ENCODE results near the gene NMB. TPM values are rescaled to one million over a fixed set of nuclear protein-coding genes. Genes with fewer than 3 reads are reported as not detected.
"Not testable (repeated sequence)": the region's sequence is repeated elsewhere in the genome, so short reads cannot be mapped to it uniquely, and the experiment has no call there.

The NMB gene
- total and polyA plus RNA-seq, 2 experiments from 2014 or later, result 7.7 to 8.2 TPM

DNA sequence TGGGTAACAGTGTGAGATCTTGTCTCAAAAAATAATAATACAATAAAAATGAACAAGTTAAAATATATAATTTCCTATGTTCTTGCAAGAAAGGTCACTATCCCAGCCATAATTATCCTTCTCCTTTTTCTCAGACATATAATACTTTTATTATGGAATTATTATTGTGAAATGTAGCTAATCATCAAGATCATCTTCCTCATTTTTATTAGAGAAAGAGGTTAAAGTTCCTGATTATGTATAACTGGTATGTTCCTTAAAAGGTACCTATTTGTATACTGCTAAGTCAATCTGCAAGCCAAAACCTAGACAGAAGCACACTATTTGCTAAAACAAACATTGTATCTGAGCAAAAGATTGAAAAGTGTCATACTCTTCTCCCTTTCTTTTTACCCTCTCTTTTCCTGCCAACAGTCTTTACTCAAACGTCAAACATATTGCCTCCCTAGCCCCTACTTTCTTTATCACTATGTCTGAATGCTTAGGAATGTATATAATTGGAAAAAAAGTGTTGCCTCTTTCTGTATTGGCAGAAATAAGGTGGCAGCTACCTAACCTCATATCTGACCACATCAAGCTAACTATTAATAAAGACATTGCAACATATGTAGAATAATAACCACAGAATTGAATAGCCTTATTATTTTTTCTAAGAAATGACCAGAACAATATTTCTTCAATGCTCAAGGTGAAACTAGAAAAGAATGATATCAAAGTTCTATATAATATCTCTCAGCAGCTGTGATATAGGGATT, 39.4 kb upstream of the NMB start:
- H2AFZ ChIP-seq, result no peak overlapping the region
- H4K20me1 ChIP-seq (ENCODE audit: insufficient read depth), result no peaks in the 10 kb centered on the region
- H3K36me3 ChIP-seq (ENCODE audit: low read depth), result no peaks in the 10 kb centered on the region
- in situ Hi-C loops (cut with MboI), result no loop called here
- no peaks in the 10 kb centered on the region for H3K9me3 ChIP-seq (ENCODE audit: low read depth)
- no peak for TF ChIP-seq EZH2 (IDR thresholded peaks at IDR 0.05; ENCODE audit: insufficient read depth, poor library complexity, severe bottlenecking)
- TF ChIP-seq EZH2phosphoT487 (IDR thresholded peaks at IDR 0.05; ENCODE audit: insufficient read depth, low read depth), result no peak
- peaks cover 100% of the 10 kb centered on the region for H3K79me2 ChIP-seq (ENCODE audit: insufficient read depth)
- WGBS, 2 experiments (ENCODE audit: low coverage in 1 of 2, low lambda C conversion rate in 2 of 2, missing lambda C conversion rate in 2 of 2), result 5 to 9% methylated on average over 1 of the region's 1 CpG
- H3K9ac ChIP-seq, result no peak overlapping the region
- no peak for DNase-seq
- no peak overlapping the region for H3K4me2 ChIP-seq (ENCODE audit: unreplicated experiment)
- no peaks in the 10 kb centered on the region for H3K27me3 ChIP-seq (replicated peaks; ENCODE audit: insufficient read depth)
- H3F3A ChIP-seq (ENCODE audit: insufficient read depth), result 0 out of 2 replicates have a peak, but pooled peaks cover 6% of the 10 kb centered on the region
- no peak overlapping the region for H3K4me3 ChIP-seq
- no peaks in the 10 kb centered on the region for H3K9me2 ChIP-seq (ENCODE audit: insufficient read depth)
- no peak overlapping the region for H3K27ac ChIP-seq
- H3K4me1 ChIP-seq (ENCODE audit: insufficient read depth), result no peaks in the 10 kb centered on the region; the same call in 1 of the 2 replicates

DNA sequence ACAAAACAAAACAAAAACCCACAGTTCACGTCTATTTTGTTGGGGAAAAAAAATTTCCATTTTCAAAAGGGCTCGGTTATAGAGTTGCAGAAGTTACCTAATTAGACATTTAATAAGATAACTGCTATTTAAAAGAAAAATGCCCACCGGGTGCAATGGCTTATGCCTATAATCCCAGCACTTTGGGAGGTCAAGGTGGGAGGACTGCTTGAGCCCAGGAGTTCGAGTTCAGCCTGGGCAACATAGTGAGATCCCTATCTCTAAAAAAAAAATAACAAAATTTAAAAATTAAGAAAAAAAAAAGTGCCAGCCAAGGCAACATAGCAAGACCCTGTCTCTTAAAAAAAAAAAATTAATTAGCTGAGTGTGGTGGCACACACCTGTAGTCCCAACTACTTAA, 38.8 kb upstream of the NMB start:
- Histone ChIP-seq H3K79me2 (ENCODE audit: insufficient read depth) (peaks cover 100% of the 10 kb centered on the region), H4K20me1 (ENCODE audit: insufficient read depth) (no peaks in the 10 kb centered on the region), H3K4me2 (ENCODE audit: unreplicated experiment) (no peak overlapping the region), H3K36me3 (ENCODE audit: low read depth) (peaks cover under 1% of the 10 kb centered on the region; the same call in 1 of the 2 replicates), H3K27ac (no peak overlapping the region), H3K9ac (no peak overlapping the region), H3K4me3 (no peak overlapping the region), H3K4me1 (ENCODE audit: insufficient read depth) (no peaks in the 10 kb centered on the region; the same call in 1 of the 2 replicates), H3F3A (ENCODE audit: insufficient read depth) (0 out of 2 replicates have a peak, but pooled peaks cover 6% of the 10 kb centered on the region), H3K27me3 (replicated peaks; ENCODE audit: insufficient read depth) (no peaks in the 10 kb centered on the region), H3K9me3 (ENCODE audit: low read depth) (no peaks in the 10 kb centered on the region), H3K9me2 (ENCODE audit: insufficient read depth) (no peaks in the 10 kb centered on the region), H2AFZ (no peak overlapping the region)
- DNase-seq, result no peak
- 78 to 80% methylated on average over 4 of the region's 4 CpGs for WGBS, 2 experiments (ENCODE audit: low coverage in 1 of 2, low lambda C conversion rate in 2 of 2, missing lambda C conversion rate in 2 of 2)
- in situ Hi-C loops (cut with MboI), result no loop called here
- no peak for TF ChIP-seq EZH2 (IDR thresholded peaks at IDR 0.05; ENCODE audit: insufficient read depth, poor library complexity, severe bottlenecking)
- no peak for TF ChIP-seq EZH2phosphoT487 (IDR thresholded peaks at IDR 0.05; ENCODE audit: insufficient read depth, low read depth)

DNA sequence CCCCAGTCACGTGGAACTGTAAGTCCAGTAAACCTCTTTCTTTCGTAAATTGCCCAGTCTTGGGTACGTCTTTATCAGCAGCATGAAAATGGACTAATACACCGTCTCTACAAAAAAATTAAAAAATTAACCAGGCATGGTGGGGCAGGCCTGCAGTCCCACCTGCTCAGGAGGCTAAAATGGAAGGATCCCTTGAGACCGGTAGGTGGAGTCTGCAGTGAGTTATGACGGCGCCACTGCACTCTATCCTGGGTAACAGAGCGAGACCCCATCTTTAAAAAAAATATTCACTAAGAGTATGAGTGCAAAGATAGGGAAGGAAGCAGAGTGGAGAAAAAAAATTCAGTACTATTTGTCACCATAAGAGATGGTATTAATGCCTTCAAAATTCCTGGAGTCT, 32.3 kb upstream of the NMB start:
- H3K4me3 ChIP-seq, result no peak overlapping the region
- H3F3A ChIP-seq (ENCODE audit: insufficient read depth), result peaks cover 28% of the 10 kb centered on the region
- no peaks in the 10 kb centered on the region for H3K9me2 ChIP-seq (ENCODE audit: insufficient read depth)
- H3K79me2 ChIP-seq (ENCODE audit: insufficient read depth), result peaks cover 86% of the 10 kb centered on the region
- no peak overlapping the region for H2AFZ ChIP-seq
- WGBS, 2 experiments (ENCODE audit: low coverage in 1 of 2, low lambda C conversion rate in 2 of 2, missing lambda C conversion rate in 2 of 2), result 95 to 97% methylated on average over 8 of the region's 8 CpGs
- no peak overlapping the region for H3K27ac ChIP-seq
- H3K36me3 ChIP-seq (ENCODE audit: low read depth), result peaks cover 21% of the 10 kb centered on the region
- peaks cover 9% of the 10 kb centered on the region for H3K4me1 ChIP-seq (ENCODE audit: insufficient read depth)
- H3K4me2 ChIP-seq (ENCODE audit: unreplicated experiment), result no peak overlapping the region
- no peak for TF ChIP-seq EZH2 (IDR thresholded peaks at IDR 0.05; ENCODE audit: insufficient read depth, poor library complexity, severe bottlenecking)
- TF ChIP-seq EZH2phosphoT487 (IDR thresholded peaks at IDR 0.05; ENCODE audit: insufficient read depth, low read depth), result no peak
- no peaks in the 10 kb centered on the region for H3K27me3 ChIP-seq (replicated peaks; ENCODE audit: insufficient read depth)
- no peaks in the 10 kb centered on the region for H3K9me3 ChIP-seq (ENCODE audit: low read depth)
- no peaks in the 10 kb centered on the region for H4K20me1 ChIP-seq (ENCODE audit: insufficient read depth)
- H3K9ac ChIP-seq, result no peak overlapping the region
- no peak for DNase-seq
- in situ Hi-C loops (cut with MboI), result no loop called here

DNA sequence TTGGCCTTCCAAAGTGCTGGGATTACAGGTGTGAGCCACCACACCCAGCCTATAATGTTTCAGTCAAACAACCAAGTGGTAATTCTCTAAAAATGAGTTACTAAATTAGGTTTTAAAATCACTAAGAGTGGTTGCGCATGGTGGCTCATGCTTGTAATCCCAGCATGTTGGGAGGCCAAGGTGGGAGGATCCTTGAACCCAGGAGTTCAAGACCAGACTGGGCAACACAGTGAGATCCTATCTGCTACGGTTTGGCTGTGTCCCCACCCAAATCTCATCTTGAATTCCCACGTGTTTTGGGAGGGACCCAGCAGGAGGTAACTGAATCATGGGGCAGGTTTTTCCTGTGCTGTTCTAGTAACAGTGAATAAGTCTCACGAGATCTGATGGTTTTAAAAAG, 31.9 kb upstream of the NMB start:
- Histone ChIP-seq H3K4me2 (ENCODE audit: unreplicated experiment) (no peak overlapping the region), H3K9me2 (ENCODE audit: insufficient read depth) (no peaks in the 10 kb centered on the region), H3K9me3 (ENCODE audit: low read depth) (no peaks in the 10 kb centered on the region), H4K20me1 (ENCODE audit: insufficient read depth) (no peaks in the 10 kb centered on the region), H3K36me3 (ENCODE audit: low read depth) (peaks cover 21% of the 10 kb centered on the region), H3F3A (ENCODE audit: insufficient read depth) (peaks cover 32% of the 10 kb centered on the region), H3K79me2 (ENCODE audit: insufficient read depth) (peaks cover 81% of the 10 kb centered on the region), H2AFZ (no peak overlapping the region), H3K4me1 (ENCODE audit: insufficient read depth) (peaks cover 12% of the 10 kb centered on the region), H3K4me3 (no peak overlapping the region), H3K27ac (no peak overlapping the region), H3K9ac (no peak overlapping the region), H3K27me3 (replicated peaks; ENCODE audit: insufficient read depth) (no peaks in the 10 kb centered on the region)
- WGBS, 2 experiments (ENCODE audit: low coverage in 1 of 2, low lambda C conversion rate in 2 of 2, missing lambda C conversion rate in 2 of 2), result 96 to 100% methylated on average over 4 of the region's 4 CpGs
- DNase-seq, result no peak
- no peak for TF ChIP-seq EZH2 (IDR thresholded peaks at IDR 0.05; ENCODE audit: insufficient read depth, poor library complexity, severe bottlenecking)
- TF ChIP-seq EZH2phosphoT487 (IDR thresholded peaks at IDR 0.05; ENCODE audit: insufficient read depth, low read depth), result no peak
- in situ Hi-C loops (cut with MboI), result no loop called here

DNA sequence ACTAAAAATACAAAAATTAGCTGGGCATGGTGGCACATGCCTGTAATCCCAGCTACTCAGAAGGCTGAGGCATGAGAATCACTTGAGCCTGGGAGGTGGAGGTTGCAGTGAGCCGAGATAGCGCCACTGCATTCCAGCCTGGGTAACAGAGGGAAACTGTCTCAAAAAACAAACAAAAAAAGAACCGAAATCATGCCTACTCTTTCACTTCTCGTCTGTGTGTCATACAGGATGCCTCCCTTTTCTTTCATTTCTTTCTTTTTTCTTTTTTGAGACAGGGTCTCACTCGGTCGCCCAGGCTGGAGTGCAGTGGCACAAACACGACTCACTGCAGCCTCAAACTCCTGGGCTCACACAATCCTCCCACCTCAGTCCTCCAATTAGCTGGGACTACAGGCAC, 28.4 kb upstream of the NMB start:
- 94 to 99% methylated on average over 7 of the region's 7 CpGs for WGBS, 2 experiments (ENCODE audit: low coverage in 1 of 2, low lambda C conversion rate in 2 of 2, missing lambda C conversion rate in 2 of 2)
- H3K27ac ChIP-seq, result peak overlapping the region; percentile 64

More for the DNA sequence above, 28.4 kb upstream of the NMB start:
- H3F3A ChIP-seq (ENCODE audit: insufficient read depth), result peaks cover 40% of the 10 kb centered on the region
- peaks cover 29% of the 10 kb centered on the region for H3K4me1 ChIP-seq (ENCODE audit: insufficient read depth)
- H3K9me2 ChIP-seq (ENCODE audit: insufficient read depth); H3K9ac ChIP-seq; DNase-seq; H3K27me3 ChIP-seq (replicated peaks; ENCODE audit: insufficient read depth); H3K4me3 ChIP-seq; in situ Hi-C loops (cut with MboI); H3K9me3 ChIP-seq (ENCODE audit: low read depth); H2AFZ ChIP-seq; H4K20me1 ChIP-seq (ENCODE audit: insufficient read depth); H3K4me2 ChIP-seq (ENCODE audit: unreplicated experiment): not testable (repeated sequence)
- peaks cover 81% of the 10 kb centered on the region for H3K79me2 ChIP-seq (ENCODE audit: insufficient read depth)
- H3K36me3 ChIP-seq (ENCODE audit: low read depth), result peaks cover 22% of the 10 kb centered on the region

Measured in GM23248 (cell line).